Measurements from ENCODE around the gene EDN1. TPM values are rescaled to one million over a fixed set of nuclear protein-coding genes. Genes with fewer than 3 reads are reported as not detected.

The EDN1 gene
- total RNA-seq, 1 donor from 2014 or later: 326 TPM

DNA sequence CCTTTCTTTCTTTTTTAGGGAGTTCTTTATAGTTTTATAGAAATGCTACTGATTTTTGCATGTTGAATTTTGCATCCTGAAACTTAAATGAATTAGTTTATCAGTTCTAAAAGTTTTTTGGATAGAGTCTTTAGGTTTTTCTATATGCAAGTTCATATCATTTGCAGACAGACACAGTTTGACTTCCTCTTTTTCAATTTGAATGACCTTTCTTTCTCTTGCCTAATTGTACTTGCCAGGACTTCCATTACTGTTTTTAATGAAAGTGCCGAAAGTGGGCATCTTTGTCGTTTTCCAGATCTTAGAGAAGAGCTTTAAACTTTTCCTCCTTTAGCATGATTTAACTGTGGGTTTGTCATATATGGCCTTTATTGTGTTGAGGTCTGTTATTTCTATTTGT is 21.1 kb upstream of the EDN1 start:
- no peak for DNase-seq (ENCODE audit: low read depth, low spot score)

- no peak for DNase-seq (ENCODE audit: low read depth, low spot score)
These were observed 19.5 kb upstream of the EDN1 start for GRCh38 chr6:12270551-12271230.

DNA sequence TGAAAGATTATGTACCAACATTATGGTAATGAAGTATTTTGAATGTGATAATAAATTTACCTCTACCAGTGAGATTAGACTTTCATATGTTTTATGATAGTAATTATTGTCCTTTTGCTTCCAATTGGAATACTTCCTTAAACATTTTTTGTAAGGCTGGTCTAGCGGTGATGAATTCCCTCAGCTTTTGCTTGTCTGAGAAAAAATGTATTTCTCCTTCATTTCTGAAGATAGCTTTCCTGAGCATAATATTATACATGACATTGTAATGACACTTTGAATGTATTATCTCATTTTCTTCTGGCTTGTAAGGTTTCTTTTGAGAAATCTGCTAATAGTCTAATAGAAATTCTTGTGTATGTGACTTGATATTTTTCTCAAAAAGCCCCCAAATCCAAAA is 18.6 kb upstream of the EDN1 start:
- DNase-seq (ENCODE audit: low read depth, low spot score): no peak

DNA sequence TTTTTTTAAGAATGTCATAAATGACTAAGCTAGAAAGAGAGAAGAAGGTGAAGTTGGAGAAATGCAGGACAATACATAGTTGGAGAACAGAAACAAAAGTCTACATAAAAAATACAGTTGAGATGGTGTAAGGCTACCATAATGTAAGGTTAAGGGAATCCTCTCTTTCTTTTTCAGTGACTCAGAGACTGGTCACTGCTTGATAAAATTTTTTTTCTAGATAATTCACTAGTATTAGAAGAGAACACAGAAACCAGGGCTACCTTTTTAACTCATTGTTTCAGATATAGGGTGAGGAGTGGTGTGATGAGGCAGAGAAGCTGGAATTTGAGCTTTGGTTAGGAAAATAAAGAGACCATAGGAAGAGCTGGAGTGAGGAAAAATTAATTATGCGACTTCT is 18.2 kb upstream of the EDN1 start:
- no peak for DNase-seq (ENCODE audit: low read depth, low spot score)

GRCh38 chr6:12275107-12275506 is 15.1 kb upstream of the EDN1 start:
- no peak for DNase-seq (ENCODE audit: low read depth, low spot score)

GRCh38 chr6:12276930-12277315 is 13.2 kb upstream of the EDN1 start:
- no peak for DNase-seq (ENCODE audit: low read depth, low spot score)

GRCh38 chr6:12277386-12277785 is 12.8 kb upstream of the EDN1 start:
- no peak for DNase-seq (ENCODE audit: low read depth, low spot score)

DNA sequence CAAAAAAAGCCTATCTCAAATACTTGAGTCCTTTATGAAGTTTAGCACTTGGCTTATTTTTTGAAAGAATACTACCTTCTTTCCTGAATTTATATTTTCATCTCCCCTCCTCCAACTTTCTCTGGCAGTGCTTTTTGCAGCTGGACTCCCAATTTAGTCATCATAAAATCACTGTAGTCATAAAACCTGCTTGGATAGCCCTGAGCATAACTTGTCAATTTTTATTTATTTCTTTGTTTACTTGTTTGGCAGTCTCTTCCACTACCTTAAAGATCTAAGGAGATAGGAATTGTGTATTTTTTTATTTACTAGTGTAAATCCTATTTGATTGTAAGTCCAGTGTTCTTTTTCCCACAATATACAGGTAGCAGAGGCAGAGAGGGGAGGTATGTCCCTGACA is 11.2 kb upstream of the EDN1 start:
- DNase-seq (ENCODE audit: low read depth, low spot score): no peak

DNA sequence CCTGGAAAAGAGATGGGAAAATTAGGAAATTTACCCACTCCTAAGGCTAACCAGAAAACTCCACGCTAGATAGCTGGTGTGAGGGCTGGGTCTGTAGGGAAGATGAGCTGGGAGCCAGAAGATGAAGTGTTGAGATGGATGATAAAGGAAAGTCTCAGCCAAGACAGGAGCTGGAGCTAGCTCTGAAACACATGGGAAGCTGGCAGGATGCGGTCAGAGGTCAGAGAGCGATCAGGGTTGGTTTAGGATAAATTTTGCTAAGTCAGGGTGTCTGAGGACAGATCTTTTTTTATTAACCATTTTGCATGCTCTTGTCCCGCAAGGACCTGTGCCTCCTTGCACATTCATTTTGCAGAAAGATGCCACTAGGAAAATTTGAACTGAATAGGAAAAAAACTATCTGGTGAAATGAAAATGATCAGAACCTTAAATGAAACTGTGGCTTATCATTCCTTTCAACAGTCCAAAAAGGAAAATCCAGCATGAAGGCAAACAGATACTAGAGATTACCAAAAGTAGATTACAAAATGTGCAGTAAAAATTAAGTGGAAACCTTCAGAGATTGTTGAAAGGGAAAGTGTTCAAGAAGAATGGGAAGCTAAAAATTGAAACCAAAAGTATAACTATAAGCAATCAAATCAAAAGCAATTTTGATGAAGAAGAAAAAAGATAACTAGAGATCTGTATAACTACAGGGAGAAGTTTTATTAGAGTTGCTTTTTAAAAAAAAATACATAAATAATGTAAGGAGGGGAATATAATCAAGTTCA is 10.7 kb upstream of the EDN1 start:
- DNase-seq (ENCODE audit: low read depth, low spot score): no peak

DNA sequence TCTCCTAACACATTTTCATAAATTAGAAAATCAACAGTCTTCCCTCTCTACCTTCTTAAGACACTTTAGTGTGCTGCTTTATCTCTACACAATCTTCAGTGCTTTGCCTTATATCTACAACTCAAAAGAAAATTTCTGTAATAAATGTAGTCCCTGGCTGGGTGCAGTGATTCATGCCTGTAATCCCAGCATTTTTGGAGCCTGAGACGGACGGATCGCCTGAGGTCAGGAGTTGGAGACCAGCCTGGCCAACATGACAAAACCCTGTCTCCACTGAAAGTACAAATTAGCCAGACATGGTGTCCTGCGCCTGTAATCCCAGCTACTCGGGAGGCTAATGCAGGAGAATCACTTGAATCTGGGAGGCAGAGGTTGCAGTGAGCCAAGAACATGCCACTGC is 9.7 kb upstream of the EDN1 start:
- DNase-seq (ENCODE audit: low read depth, low spot score): no peak

GRCh38 chr6:12280902-12281301 is 9.3 kb upstream of the EDN1 start:
- no peak for DNase-seq (ENCODE audit: low read depth, low spot score)

GRCh38 chr6:12283904-12284303 is 6.3 kb upstream of the EDN1 start:
- DNase-seq (ENCODE audit: low read depth, low spot score): no peak

DNA sequence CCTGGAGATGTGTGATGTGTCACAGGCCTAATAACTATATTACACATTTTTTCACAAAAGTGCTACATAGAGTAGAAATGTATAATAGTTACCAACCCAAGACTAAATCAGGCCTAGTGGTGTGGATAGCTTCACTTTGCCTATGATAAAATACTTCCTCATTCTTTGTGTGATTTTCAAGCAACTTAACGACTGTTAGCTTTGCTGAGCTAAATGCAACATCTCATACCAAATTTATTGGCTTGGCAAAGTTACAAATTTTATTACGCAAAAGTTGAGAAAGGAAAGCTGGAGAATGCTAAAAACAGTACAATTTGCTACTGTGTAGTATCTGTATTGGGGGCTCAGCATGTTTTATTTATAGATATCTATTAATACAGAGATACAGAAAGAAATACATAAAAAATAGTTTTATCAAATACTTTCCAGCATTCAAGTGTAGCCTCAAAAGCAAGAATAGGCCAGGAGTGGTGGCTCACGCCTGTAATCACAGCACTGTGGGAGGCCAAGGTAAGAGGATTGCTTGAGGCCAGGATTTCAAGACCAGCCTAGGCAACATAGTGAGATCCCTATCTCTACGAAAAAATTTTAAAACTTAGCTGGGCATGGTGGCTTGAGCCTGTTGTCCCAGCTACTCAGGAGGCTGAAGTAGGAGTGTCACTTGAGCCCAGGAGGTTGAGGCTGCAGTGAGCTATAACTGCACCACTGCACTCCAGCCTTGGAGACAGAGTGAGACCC is 3.6 kb upstream of the EDN1 start:
- DNase-seq (ENCODE audit: low read depth, low spot score): no peak

DNA sequence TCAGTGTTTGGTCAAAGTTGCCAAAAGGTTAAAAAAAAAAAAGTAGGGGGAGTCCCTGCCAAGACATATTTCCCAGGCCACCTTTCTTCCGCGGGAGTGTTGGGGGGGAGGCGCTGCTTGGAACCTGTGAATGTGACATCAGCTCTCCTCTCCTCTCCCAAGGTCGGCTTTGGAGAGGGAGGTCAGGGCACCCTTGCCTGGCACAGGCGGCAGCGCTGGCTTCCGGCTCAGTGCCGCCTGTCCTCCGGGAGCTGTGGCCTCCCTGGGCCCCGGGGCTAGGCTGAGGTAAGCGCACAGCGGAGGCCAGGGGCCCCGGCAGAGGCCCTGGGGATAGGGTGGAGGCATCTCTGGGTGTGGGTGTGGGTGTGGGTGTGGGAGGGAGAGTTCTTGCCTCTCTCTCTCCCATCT is 1.9 kb upstream of the EDN1 start:
- no peak for DNase-seq (ENCODE audit: low read depth, low spot score)

DNA sequence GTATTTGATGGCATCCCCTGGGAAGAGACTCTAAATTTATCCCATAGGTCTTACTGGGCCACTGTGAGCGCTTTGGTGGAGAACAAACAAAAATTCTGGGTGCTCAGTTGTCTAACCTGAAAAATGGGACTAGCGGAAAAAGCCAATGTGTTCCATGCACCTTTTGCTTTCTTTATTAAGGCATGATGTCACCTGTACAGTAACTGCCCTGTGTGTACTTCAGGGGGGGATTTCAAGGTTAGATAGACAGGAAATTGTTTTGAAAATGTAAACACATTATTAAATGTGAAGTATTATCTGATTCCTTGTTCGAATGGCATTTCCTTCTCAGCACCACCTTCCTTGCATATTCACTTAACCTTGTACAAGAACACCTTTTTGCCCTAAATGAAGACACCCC is 1.2 kb upstream of the EDN1 start:
- no peak for DNase-seq (ENCODE audit: low read depth, low spot score)

DNA sequence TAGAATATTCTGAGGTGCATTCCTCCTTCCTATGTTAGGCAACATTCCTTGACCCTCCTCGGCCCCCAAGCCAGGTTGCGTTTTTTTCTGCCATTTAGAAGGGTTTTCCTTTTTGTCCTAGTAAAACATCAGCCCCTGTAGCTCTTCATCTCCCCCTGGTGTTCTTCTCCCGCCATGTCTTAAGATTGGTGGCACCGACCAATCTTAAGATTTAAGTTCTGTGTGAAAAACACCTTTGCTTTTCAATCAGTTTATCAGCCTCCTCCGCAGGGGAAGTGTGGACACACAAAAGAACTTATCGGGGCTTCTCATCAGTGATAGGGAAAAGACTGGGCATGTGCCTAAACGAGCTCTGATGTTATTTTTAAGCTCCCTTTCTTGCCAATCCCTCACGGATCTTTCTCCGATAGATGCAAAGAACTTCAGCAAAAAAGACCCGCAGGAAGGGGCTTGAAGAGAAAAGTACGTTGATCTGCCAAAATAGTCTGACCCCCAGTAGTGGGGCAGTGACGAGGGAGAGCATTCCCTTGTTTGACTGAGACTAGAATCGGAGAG is 719 bp upstream of the EDN1 start:
- peak; percentile 59 for DNase-seq (ENCODE audit: low read depth, low spot score)

DNA sequence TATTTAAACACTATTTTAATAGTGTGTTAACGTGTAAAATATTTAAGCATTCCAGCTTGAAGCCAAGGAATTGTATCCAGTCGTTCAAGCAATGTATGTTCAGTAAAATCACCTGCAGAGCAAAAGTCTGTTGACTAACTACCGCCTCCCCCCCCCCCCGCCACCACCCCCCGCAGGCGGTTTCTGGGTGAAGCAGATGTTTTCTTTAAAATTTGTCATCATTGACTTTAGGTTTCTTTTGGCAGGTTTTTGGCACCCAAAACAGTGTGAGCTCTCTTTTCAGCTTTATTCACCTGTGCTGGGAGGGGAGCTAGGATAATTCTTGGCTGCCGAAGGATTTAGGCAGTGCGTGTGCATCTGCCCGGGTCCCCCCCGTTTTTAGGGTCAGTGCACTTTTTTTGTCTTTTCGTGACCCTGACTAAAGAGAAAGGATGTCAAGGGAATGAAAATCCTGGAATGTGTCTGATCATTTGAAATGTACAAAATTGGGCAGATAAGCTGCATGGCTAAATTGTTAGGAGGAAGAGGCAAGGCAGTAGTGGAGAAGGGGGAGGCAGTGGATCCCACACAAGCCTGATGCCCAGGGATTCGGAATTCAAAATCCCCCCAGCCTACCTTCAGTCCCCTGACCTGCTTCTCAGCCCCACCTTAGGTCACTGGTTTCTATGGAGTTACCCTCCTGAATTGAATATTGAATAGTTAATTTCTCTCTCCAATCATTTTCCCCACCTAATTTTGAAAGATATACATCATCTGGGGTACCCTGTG is 1.1 kb downstream of the EDN1 start:
- DNase-seq (ENCODE audit: low read depth, low spot score): no peak

DNA sequence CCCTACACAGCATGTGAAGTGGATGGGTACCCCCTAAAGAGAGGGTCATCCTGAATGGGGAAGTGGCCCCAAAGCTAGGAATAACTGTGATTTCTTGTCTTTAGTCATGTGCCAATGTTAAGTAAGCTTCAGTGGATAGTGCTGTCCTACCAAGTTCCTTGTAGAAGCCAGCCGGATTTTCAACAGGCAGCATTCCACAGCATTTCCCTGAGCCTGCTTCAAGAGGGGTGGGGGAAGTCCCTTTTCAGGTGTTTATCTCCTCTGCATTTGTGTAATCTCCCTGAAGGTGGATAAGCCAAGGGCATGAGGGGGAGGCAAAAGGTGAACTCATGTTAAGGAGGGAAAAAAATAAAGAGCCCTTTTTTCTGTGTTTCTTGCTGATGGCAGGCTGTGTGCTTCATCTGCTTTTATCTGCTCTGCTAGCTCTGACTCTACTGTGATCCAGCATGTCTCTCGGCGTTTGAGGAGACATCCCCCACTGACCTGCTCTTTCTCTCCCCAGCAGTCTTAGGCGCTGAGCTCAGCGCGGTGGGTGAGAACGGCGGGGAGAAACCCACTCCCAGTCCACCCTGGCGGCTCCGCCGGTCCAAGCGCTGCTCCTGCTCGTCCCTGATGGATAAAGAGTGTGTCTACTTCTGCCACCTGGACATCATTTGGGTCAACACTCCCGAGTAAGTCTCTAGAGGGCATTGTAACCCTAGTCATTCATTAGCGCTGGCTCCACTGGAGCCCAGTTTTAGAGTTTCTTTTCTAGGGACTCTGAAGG is 1.9 kb downstream of the EDN1 start:
- no peak for DNase-seq (ENCODE audit: low read depth, low spot score)

GRCh38 chr6:12293235-12293930 is 3.2 kb downstream of the EDN1 start:
- no peak for DNase-seq (ENCODE audit: low read depth, low spot score)

All from pulmonary artery endothelial cell (primary cell).